Breast epithelium (tissue), 4 donors: ENCODE results near the gene ITGA3. TPM values are rescaled to one million over a fixed set of nuclear protein-coding genes. Genes with fewer than 3 reads are reported as not detected.

Source experiments
- DNase-seq, 2 donors: peaks; one replicate each; pipeline ENCODE4 v3.0.0-alpha.2; 2019; ENCODE audit warnings: low spot score in 2 of 2
- H3K27ac ChIP-seq, 2 donors: fragments of 200-600 bp; sonication (generic) in 1 of 2; one replicate each; pipeline ENCODE4 v1.5.1; 2016 to 2019; ENCODE audit warnings: mild to moderate bottlenecking in 1 of 2
- H3K27me3 ChIP-seq, 2 donors: fragments of 200-600 bp; sonication (generic) in 1 of 2; one replicate each; pipeline versions ENCODE4 v1.5.1 to v1.6.0; 2017 to 2019; ENCODE audit warnings: control low read depth in 1 of 2, mild to moderate bottlenecking in 1 of 2
- H3K36me3 ChIP-seq: fragments of 200-600 bp; one replicate; pipeline ENCODE4 v1.5.1; 2019
- H3K4me1 ChIP-seq, 2 donors: fragments of 200-600 bp; sonication (generic); one replicate each; pipeline ENCODE4 v1.5.1; 2016 to 2019; ENCODE audit warnings: control low read depth in 1 of 2
- H3K4me3 ChIP-seq, 3 donors: fragments of 200-600 bp; sonication (generic); 1 replicate in 2 of 3; 2 replicates in 1 of 3; pipeline ENCODE4 v1.5.1; 2016 to 2019; ENCODE audit warnings: mild to moderate bottlenecking in 3 of 3, moderate library complexity in 2 of 3
- H3K9me3 ChIP-seq, 2 donors: fragments of 200-600 bp; sonication (generic) in 1 of 2; one replicate each; pipeline ENCODE4 v1.5.1; 2016 to 2019; ENCODE audit warnings: control low read depth in 1 of 2
- CTCF ChIP-seq, 3 donors: fragments of 450-650 bp; IDR thresholded peaks; one replicate each; pipeline ENCODE4 v1.5.1; 2016 to 2017; ENCODE audit warnings: antibody characterized with exemption in 3 of 3, mild to moderate bottlenecking in 3 of 3, moderate library complexity in 3 of 3
- POLR2A ChIP-seq: fragments of 450-650 bp; IDR thresholded peaks from one replicate; pipeline ENCODE4 v1.6.1; 2016; ENCODE audit warnings: antibody characterized with exemption, mild to moderate bottlenecking, moderate library complexity
- POLR2AphosphoS5 ChIP-seq, 3 donors: sonication (generic); formaldehyde crosslinking; IDR thresholded peaks; one replicate each; pipeline ENCODE4 v1.6.1; 2017; ENCODE audit warnings: antibody characterized with exemption in 3 of 3
- intact Hi-C: fragments of 100-400 bp; cut with DNase I; formaldehyde crosslinking; loops from one replicate; pipeline ENCODE4 v1.15.1; 2023; ENCODE audit warnings: low total_unique reads
- total RNA-seq, 3 donors: library from RNA; depleted of rRNA; stranded (reverse); fragments of >200 nt; gene quantifications; one replicate each; pipeline ENCODE4 v1.1.0, GENCODE V29; 2016

ITGA3 gene
- total RNA-seq, 3 donors from 2014 or later: 10.6 to 67.6 (median 48.5) TPM

- Histone ChIP-seq H3K4me3 (no peak overlapping the region), H3K4me1 (no peaks in the 10 kb centered on the region), H3K9me3 (no peaks in the 10 kb centered on the region), H3K27ac (peak overlapping the region in 1 of 2 donors; percentile 3), H3K36me3 (no peaks in the 10 kb centered on the region), H3K27me3 (no peaks in the 10 kb centered on the region)
- TF ChIP-seq POLR2A (no peak), POLR2AphosphoS5 (IDR thresholded peaks at IDR 0.05) (no peak), CTCF (IDR thresholded peaks at IDR 0.05) (no peak)
- DNase-seq: no peak
- intact Hi-C loops: loop anchor here (2.0 kb wide), 1 partner anchor 44 kb away; no protein-coding TSS in a partner anchor
Measured at GRCh38 chr17:50078430-50078829, 22.5 kb downstream of the ITGA3 start.

- DNase-seq: no peak
- TF ChIP-seq CTCF (IDR thresholded peaks at IDR 0.05) (peak; percentile 9 to 71 (median 47)), POLR2A (no peak)
- Histone ChIP-seq H3K4me3 (no peak overlapping the region), H3K36me3 (no peaks in the 10 kb centered on the region), H3K27me3 (no peaks in the 10 kb centered on the region), H3K9me3 (no peaks in the 10 kb centered on the region), H3K4me1 (no peaks in the 10 kb centered on the region), H3K27ac (peak overlapping the region; percentile 34 to 56)
- intact Hi-C loops: loop anchor here (2.0 kb wide), 1 partner anchor 45 kb away; no protein-coding TSS in a partner anchor
Measured at GRCh38 chr17:50079334-50080095, 23.6 kb downstream of the ITGA3 start.

- H3K27ac ChIP-seq: peak overlapping the region in 1 of 2 donors; percentile 56
- no peak for DNase-seq
- no peak for TF ChIP-seq POLR2AphosphoS5 (IDR thresholded peaks at IDR 0.05)
- H3K9me3 ChIP-seq: no peaks in the 10 kb centered on the region
- intact Hi-C loops: no loop called here
- no peaks in the 10 kb centered on the region for H3K4me1 ChIP-seq
- H3K27me3 ChIP-seq: no peaks in the 10 kb centered on the region
- no peaks in the 10 kb centered on the region for H3K36me3 ChIP-seq
- no peak overlapping the region for H3K4me3 ChIP-seq
Measured at GRCh38 chr17:50080096-50080480, 24.2 kb downstream of the ITGA3 start.

- no peaks in the 10 kb centered on the region for H3K36me3 ChIP-seq
- H3K4me3 ChIP-seq: no peak overlapping the region
- intact Hi-C loops: no loop called here
- H3K27ac ChIP-seq: no peak overlapping the region
- H3K9me3 ChIP-seq: no peaks in the 10 kb centered on the region
- no peaks in the 10 kb centered on the region for H3K27me3 ChIP-seq
- TF ChIP-seq POLR2A (no peak), POLR2AphosphoS5 (IDR thresholded peaks at IDR 0.05) (no peak), CTCF (IDR thresholded peaks at IDR 0.05) (no peak)
- H3K4me1 ChIP-seq: no peaks in the 10 kb centered on the region
- no peak for DNase-seq
Measured at GRCh38 chr17:50080827-50081226, 24.9 kb downstream of the ITGA3 start.

- Histone ChIP-seq H3K4me3 (no peak overlapping the region), H3K36me3 (no peaks in the 10 kb centered on the region), H3K27me3 (no peaks in the 10 kb centered on the region), H3K27ac (no peak overlapping the region), H3K9me3 (no peaks in the 10 kb centered on the region), H3K4me1 (no peaks in the 10 kb centered on the region)
- DNase-seq: no peak
- intact Hi-C loops: no loop called here
- TF ChIP-seq POLR2AphosphoS5 (IDR thresholded peaks at IDR 0.05) (no peak), CTCF (IDR thresholded peaks at IDR 0.05) (no peak), POLR2A (no peak)
Measured at GRCh38 chr17:50081757-50082156, 25.8 kb downstream of the ITGA3 start.
